DMS153 treated with DMSO at 0.1 percent for 48 hours (cell line): ENCODE data around the gene CNNM3.
A peak's percentile ranks its signal among the peaks of the same experiment; 100 is the strongest.
"Not testable (repeated sequence)": the region's sequence is repeated elsewhere in the genome, so short reads cannot be mapped to it uniquely, and the experiment has no call there.

Experiments
- DNase-seq: peaks from one replicate; lab custom pipeline; 2025; ENCODE audit not compliant: unreplicated experiment; lab: John Stamatoyannopoulos, UW

CNNM3 gene

DNA sequence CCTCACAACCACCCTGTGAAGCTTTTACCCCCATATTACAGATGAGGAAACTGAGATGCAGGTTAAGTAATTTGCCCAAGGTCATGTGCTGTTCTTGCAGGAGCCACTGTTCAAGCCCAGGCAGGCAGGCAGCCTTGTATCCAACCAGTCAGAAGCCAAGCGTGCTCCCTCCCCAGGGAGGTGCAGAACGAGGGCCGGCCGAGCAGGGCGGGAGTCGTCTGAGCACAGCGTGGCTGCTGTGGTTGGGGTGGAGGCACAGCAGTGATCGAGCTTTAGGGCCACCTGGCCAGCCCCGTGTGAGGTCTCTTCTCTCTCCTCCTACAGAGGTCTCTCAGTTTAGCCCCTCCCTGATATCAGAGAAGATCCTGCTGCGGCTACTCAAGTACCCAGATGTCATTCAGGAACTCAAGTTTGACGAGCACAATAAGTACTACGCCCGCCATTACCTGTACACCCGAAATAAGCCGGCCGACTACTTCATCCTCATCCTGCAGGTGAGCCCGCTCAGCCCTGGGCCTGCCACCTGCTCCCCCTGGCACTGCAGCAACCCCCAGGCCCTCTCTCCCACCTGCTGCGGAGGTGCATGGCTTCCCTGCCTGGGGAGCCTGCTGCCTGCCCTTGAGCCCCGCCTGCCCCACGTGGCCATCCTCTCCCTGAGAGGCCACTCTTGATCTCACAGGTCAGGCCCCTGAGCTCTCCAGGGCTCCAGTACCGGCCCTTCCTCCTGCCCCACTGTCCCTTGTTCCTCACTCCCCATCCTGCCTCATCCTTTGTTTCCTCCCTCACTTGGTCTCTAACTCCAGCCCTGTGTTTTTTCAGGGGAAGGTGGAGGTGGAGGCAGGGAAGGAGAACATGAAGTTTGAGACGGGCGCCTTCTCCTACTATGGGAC lies 17.1 kb upstream of the CNNM3 start:
- no peak for DNase-seq

DNA sequence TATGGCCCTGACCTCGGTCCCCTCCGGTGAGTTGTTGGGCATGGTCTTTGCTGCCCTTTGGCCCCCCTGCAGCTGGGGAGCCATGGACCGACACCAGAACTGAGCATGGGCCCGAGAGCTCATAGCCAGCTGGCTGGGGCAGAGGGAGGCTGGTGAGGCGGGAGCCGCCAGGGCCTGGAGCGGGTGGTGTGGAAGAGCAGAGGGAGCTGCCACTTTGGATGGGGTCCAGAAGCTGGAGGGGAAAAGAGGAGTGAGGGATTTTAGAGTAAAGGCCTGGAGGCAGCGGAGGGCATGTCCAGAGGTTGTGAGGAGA lies 16.5 kb upstream of the CNNM3 start:
- no peak for DNase-seq

DNA sequence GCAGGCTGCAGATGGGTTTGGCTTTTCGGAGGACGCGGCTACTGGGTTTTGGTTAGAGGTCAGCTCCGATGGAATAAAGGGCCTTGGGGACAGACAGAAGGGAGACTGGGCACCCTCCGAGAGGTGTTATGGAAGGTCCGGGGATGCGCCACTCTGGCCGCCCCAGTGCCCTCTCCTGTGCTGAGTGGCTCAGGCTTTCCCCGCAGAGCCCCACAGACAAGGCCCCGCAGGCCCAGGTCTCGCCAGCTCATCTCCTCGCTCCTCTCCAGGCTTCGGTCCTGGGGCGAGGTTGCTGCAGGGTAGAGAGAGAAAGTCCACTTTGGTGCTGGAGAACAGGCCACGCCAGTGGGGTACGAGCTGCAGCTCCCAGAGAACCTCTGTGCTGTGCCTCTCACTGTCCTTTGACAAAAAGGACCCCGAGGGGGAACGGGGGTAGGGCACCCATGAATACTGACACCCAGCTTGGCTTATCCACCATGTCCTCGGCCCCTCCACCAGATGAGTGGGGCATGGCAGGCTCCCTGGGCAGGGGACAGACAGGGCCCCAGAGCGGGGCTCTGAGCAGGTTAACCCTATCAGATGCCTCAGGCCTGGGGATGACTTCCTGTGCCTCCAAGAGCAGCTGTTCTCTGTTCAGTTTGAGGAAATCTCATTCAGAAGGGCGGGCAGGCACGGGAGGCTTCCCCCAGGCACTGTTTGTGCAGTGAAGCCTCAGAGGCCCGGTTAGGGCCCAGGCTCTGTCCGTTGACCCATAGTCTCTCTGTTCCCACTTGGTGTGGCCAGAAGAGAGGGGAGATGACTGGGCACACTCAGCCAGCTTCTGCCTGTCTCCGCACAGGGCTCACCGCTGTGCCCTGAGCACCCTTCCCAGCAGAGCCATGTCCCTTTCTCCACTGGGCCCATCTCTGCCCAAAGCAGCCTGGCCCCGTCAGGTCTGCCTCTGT lies 15.7 kb upstream of the CNNM3 start:
- no peak for DNase-seq

DNA sequence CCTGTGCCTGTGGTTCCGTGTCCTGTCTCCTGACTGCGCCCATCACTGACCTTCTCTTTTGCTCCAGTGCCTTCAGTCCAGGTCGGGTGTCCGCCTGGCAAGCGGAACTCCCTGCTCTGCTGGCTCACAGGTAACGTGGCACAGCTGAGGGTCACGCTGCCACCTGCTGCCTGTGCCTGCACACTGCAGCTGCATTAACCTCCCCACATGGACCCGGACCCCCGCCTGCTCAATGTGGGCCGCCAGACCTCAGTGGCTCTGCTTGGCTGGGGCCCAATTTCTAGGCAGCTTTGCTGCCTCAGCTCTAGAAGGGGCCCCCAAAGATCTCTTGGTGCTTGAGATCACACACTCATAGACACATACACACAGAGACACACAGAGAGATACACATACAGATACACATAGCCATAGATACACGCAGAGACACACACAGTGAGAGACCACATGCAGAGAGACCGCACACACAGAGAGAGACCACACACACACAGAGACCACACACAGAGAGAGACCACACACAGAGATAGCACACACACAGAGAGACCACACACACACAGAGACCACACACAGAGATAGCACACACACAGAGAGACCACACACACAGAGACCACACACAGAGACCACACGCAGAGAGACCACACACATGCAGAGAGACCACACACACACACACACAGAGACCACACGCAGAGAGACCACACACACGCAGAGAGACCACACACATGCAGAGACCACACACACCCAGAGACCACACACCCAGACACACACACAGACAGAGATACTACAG lies 14.9 kb upstream of the CNNM3 start:
- peak; percentile 24 for DNase-seq

DNA sequence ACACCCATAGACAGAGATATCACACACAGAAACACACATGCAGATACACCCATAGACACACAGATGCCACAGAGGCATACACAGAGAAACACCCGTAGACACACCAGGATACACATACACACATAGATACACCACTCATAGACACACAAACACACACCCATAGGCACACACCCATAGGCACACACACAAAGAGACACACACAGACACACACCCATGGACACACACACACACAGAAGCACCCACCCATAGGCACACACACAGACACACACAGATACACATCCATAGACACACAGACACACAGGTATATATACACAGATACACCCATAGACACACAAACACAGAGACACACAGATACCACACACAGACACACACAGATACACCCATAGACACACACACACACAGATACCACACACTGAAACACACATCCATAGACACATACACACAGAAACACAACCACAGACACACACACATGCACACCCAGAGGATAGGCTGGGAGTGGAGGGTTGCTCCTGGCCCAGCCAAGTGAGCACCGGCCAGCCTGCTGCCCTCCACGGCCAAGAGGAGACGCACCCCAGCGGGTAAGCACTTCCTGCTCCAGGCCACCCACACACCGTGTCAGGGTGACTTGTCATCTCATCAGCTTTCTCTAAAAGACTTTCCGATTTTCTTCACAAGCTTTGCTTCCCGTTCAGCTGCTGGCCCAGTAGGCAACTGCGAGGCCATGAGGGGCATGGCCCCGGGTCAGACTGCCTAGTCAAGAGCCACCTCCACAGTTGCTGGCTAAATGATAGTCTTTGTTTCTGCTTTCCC lies 14.1 kb upstream of the CNNM3 start:
- DNase-seq = no peak

DNA sequence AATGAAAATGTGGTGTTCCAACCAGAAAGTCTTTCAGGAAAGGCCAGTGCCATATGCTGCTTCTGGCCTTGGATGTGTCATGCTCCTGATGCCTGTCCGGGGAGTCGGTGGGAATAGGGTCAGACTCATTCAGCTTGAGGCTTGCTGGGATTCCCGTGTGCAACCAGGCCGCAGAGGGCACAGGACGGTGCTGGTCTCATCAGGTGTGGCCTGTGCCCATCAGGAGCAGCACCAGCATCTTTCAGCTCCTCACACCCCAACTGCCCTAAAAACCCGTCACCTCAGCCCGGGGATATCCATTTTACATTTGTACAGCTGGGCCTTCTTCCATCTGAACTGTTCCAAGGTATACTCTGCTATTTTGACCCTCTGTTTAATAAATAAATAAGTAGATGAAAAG lies 13.3 kb upstream of the CNNM3 start:
- no peak for DNase-seq

DNA sequence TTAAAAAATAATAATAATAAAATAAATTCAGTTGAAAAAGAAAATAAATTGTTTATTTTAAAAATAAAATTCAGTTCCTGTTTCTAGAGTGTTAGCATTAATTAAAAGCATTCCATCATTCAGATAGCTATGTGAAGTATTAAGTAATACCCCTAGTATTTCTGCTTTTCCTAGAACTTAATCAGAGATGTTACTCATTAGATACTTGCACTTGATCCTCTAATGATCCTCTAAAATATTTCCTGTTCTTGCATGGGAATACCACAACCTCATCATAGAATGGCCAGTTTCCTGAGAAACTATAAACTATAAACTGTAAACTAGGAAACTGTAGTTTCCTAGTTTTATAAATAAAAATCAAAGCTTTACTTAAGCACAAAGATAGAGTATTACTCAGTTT lies 11.1 kb upstream of the CNNM3 start:
- DNase-seq = no peak

DNA sequence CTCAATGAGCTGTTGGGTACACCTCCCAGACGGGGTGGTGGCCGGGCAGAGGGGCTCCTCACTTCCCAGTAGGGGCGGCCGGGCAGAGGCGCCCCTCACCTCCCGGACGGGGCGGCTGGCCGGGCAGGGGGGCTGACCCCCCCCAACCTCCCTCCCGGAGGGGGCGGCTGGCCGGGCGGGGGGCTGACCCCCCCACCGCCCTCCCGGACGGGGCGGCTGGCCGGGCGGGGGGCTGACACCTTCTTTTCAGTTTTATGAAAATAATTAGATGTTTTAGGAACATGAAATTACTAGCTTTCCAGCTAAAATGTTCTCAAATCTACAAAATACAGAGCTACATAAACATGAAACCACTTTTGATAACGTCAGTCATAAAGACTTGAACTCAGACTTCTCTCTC lies 10.1 kb upstream of the CNNM3 start:
- not testable (repeated sequence) for DNase-seq

DNA sequence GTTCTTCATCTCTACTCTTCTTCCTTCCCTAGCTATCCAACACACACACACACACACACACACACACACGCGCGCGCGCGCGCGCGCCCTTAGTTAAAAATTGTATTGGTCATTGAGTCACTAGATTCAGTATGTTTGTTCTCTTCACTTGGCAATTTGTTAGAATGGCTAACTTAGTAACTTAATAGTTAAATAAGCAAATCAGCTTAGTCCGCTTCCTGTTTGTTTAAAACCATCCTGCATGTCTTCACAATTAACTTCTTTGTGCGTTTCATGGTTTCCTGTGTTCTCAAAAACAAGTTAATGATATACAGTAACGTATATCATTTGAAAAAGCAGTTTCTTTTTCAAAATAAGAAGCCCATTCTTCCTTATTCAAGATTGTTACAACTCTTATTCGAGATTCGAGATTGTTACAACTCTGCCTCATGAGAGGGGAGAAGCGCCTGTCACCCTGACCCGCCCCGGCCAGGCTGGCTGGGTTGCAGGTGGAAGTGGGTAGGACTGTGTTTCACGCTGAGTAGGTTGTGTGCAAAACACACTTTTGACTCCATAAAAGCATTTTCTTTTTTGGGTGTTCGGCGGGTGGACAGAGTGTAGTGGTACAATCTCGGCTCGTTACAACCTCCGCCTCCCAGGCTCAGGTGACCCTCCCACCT lies 9.5 kb upstream of the CNNM3 start:
- DNase-seq = no peak

DNA sequence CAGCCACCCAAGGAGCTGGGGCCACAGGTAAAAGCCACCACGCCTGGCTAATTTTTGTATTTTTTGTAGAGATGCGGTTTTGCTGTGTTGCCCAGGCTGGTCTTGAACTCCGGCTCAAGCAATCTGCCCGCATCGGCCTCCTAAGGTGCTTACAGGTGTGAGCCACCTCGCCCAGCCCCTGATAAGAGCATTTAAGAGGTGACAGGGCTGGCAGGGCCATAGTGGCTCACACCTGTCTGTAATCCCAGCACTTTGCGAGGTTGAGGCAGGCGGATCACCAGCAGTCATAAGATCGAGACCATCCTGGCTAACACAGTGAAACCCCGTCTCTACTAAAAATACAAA lies 9.0 kb upstream of the CNNM3 start:
- no peak for DNase-seq

DNA sequence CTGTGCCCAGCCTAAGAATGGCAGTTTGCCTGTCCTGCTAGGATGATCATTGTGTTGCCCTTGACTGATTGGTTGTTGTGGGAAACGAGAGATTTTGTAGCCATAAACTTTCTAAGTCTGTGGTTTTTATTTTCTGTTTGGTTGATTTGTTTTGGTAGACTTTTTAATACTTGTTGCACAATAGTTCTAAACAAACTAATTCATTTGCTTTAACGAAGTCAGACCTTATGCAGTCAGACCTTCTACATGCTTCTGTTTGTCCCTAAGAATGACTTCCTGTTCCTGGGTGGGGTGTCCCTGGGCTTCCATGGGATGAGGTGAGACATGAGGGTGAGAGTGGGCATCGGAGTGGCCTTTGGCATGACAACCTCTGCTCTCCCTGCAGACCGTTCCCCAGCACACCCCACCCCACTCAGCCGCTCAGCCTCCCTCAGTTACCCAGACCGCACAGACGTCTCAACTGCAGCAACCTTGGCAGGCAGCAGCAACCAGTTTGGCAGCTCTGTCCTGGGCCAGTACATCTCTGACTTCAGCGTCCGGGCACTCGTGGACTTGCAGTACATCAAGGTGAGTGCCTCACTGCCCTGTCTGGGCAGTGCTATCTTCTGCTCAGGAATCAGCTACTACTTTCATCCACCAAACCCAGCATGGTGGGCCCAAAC lies 7.8 kb upstream of the CNNM3 start:
- DNase-seq = no peak

DNA sequence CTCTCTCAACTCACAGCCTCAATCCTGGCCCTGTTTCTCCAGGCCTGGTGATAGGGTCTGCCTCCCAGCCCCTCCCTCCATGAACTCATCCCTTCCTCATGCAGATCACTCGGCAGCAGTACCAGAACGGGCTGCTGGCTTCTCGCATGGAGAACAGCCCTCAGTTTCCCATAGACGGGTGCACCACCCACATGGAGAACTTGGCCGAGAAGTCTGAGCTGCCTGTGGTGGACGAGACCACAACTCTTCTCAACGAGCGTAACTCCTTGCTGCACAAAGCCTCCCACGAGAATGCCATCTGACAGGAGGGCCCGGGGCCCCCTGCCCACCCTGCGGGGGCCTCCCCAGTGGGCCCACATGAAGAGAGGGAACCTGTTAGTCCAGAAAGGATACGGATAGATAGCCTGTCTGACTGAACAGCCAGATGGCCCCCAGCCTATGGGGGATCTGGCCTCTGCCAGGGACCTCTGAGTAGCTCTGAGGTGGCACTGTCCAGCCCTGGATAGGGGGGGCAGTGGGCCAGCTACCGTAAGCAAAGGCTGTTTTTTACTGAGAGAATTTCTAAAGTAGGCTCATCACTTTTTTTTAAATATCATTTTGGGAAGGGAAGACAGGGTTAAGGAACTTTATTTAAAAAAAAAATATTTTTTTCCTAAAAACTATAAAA lies 6.7 kb upstream of the CNNM3 start:
- DNase-seq = no peak

DNA sequence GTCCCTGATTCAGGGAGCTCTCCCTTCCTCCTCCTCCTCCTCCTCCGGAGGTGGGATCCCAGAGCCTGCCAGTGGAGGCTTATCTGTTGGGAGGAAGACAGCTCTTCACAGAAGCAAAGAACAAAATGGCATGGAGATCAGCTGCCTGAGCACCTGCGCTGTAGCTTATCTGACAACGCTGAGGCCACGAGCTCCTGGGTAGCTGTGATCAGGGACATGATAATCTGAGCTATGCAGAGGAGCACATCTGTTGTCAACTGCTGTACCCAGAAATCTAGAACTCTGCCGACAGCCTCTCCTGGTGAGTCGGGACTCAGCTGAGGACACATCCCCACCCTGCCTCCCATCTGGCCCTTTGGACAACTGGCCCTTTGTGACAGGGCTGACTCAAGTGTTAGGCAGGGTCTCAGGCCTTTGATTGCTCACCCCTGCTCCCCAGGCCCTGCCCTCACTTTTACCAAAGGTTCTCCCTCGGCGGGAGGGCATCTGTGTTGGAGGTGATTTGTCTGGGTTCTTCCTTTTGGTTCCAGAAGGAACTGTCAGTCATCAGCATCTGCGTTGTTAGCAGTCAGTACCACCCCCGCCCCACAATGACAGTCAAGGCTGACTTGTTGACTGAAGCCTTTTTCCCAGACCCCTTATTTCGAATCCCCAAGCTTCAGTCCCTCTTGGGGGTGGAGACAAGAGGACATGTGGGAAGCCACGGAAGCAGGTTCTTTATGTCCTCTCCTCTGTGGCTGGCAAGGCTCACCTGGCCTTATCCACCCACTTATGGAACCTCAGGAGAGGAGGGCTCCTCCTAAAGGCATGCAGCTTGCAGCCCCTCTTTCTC lies 5.9 kb upstream of the CNNM3 start:
- DNase-seq = no peak

DNA sequence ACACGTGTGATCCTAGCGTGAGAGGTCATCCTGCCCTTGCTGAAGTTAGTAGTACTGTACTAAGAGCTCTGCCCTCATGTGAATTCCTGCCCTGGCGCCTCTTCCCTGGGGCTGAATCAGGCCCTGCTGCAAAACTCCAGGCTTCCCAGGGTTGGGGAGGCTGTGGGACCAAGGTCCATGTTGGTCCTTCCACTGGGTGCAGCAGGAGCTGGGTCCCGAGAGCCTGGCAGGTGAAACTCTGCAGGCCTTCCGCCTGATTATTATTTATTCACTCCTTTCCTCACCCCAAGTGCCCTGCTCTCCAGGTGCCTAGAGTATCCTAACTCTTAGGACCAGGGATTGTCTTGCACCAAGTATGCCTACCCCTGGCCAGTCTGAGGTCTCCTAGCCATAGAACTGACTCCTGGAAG lies 5.3 kb upstream of the CNNM3 start:
- DNase-seq = no peak

DNA sequence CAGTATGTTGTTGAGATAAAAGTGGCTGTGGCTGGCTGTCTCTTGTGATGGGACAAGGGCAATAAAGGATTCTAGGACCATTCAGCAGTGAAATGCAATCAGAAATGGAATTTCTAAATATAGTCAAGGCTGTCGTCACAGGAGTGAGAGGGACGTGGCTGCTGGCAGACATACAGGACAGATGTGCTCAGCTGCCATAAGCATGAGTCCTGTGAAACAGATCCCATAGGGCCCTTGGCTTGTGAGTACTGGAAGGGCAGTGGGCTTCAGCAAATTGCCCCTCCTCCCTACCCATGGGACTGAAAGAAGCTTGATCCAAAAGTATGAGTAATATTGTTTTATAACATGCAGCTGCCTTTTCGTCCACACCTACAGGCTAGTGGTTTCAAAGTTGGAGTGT lies 4.2 kb upstream of the CNNM3 start:
- no peak for DNase-seq

DNA sequence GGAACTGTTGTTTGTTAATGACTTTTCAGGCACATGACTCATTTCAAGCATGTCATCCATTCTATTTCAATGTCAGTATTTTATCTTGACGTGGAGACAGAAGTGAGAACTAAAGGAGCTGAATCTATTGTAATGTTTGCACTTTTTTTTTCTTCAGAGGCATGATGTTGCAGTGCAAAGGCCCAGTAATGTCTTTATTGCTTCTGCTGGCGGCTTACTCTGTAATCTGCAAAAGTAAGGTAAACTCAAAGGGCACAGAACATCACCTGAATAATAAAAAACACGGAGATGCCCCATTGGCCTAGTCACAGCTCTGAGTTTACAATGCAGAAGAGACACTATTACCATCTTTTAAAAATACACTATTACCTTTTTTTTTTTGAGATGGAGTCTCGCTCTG lies 2.4 kb upstream of the CNNM3 start:
- no peak for DNase-seq

DNA sequence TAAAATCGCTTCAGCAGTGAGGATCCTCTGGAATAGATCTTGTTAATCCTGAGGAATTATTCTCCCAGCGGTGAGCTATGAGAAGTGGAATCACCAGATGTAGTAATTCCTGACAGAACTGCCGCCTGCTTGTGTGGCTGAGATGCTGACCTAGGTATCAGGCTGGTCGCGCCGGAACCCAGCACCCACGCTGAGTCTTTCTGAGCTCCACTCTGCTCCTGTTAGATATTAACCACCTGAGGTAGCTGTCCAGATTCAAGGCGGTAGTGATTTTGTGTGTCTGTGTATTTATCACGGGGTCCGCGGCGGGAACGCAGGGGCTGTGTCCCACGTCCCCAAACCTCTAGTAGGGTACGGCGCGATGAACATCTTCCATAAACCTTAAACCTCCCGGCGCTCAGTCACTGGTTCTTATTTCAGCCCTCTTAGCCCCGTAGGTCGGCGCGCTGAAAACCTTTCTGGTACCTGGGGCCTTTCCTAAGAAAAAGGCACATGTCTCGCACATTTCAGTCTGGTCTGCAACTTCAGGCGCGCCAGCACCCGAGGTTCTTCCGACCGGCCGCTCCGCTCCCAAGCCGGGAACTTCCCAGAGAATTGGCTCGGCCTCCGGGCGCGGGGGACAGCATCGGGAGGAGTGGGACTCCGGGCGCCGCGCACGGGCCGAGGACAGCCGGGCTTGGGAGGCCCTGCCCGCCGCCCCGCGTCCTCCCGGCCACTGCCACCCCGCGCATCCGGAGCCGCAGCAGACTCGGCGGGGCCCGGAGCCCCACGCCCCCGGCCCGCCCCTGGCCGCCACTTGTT lies 542 bp upstream of the CNNM3 start:
- peak; percentile 58 for DNase-seq
